HepG2 (cell line): ENCODE data around the gene KIAA1614.

Experiments used
- ELF3 ChIP-seq: IDR thresholded peaks from 2 replicates; pipeline ENCODE4 v1.6.1; 2016; ENCODE audit warnings: missing genetic modification reagents, missing compliant biosample characterization
- ZNF274 ChIP-seq: sonication (generic); formaldehyde crosslinking; IDR thresholded peaks from 2 replicates; pipeline ENCODE4 v1.5.1; 2020; ENCODE audit warnings: mild to moderate bottlenecking, missing genetic modification reagents

- TF ChIP-seq ELF3 = no peak
- TF ChIP-seq ZNF274 (CRISPR knock-in tag) = no peak
Measured at GRCh38 chr1:180947901-180948640, 35.4 kb downstream of the KIAA1614 start.
